K562 treated with DMSO at 1 percent for 4 hours (cell line): Measurements from ENCODE around the gene MAP3K9. TPM values are rescaled to one million over a fixed set of nuclear protein-coding genes. Genes with fewer than 3 reads are reported as not detected.

ENCODE experiments used
- total RNA-seq: library from RNA; unstranded; fragments of 300-600 nt; gene quantifications from 2 replicates; pipeline ENCODE4 v1.2.3, GENCODE V29; 2022; ENCODE audit not compliant: insufficient read depth

Gene MAP3K9
- 0.57 and 1.1 TPM in 2 replicates for total RNA-seq

GRCh38 chr14:70809225-70810219 lies at the start of gene MAP3K9:
TSS of gene MAP3K9 (minus strand) at chr14:70809513. CDS start at chr14:70809171, 342 bp downstream.

Other genes starting within 250 kb of the MAP3K9 start
- gene MED6, start 208.9 kb downstream of the MAP3K9 start, total RNA-seq: 12.5 TPM in 2 replicates
- gene TTC9, start 167.6 kb downstream of the MAP3K9 start, total RNA-seq: not detected in 2 replicates
- gene PCNX1, start 97.9 kb upstream of the MAP3K9 start, total RNA-seq: 1.7 and 4.0 TPM in 2 replicates